ENCODE results near the gene ARL6.

DNA sequence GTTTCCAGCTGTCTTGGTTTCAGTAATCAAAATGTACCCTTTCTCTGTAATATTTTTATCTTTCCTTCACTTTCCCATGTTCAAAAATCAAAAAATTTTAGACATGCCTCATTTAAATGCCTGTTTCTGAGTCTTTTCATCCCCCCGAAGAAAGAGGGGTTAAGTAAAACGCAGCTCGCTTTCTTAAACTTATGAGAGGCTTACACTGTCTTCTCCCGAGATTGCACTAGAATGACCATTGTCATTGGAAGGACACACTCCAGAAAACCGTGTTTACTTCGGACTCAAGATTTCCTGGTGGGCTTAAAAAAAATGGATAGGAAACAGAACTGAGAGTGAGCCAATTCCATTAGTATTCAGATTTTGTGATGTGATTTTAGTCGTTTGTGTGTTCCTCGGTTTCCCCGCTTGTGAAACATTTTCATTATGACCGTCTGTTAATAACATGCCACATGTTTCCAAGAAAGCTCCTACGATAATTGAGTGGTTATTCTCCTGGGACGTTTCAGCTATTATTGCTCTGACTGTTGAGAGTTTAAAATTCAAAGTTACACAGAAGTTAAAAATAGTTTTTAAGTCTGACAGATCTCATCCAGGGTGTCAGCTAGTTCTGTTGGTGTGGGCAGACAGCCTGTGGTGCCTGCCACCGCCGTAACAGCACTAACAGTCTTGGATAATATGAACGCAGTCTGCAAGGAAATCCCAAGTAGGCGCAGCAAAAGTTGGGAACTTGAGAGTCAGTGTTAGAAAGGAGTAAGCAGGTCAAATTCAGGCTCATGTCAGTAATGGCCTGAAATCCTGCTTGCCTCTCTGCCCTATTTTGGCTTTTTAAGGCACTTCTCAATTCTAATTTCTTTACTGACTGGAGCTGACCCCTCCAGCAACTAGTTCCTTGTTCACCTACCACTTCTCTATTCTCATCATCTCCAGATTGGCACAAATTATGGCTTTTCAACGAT, 58.8 kb downstream of the ARL6 start:
- TF ChIP-seq EZH2 (IDR thresholded peaks at IDR 0.05) (no peak), POLR2AphosphoS5 (IDR thresholded peaks at IDR 0.05; ENCODE audit: borderline replicate concordance, low read depth, low read length) (no peak)
